ENCODE measurements around the gene GRM7.

Gene GRM7

GRCh38 chr3:7682822-7683229 is 821.9 kb downstream of the GRM7 start:
- peak overlapping the region in 1 of 7 experiments; percentile 42 for H3K4me3 ChIP-seq (ENCODE audit: control insufficient read depth in 1 of 7, extremely low read depth in 1 of 7, insufficient read depth in 4 of 7, low read depth in 2 of 7, low read length in 6 of 7)
- DNase-seq = peak; percentile 78 to 90 (median 90)
- H3K4me1 ChIP-seq (ENCODE audit: control extremely low read depth in 1 of 4, control insufficient read depth in 4 of 4, insufficient read depth in 4 of 4, low read length in 3 of 4) = peaks cover 0 to 20% (median 11%) of the 10 kb centered on the region in 4 experiments
- no peaks in the 10 kb centered on the region for H3K36me3 ChIP-seq (ENCODE audit: control insufficient read depth in 4 of 4, insufficient read depth in 4 of 4, low read length in 3 of 4)
- POLR2A ChIA-PET = no interaction called here
- CTCF ChIA-PET = interaction anchor here (1.0 kb wide), 1 partner anchor 35 kb away, joined by 3 read pairs; no protein-coding TSS in a partner anchor
- no peak overlapping the region for H3K27ac ChIP-seq (ENCODE audit: insufficient read depth in 1 of 2, low read depth in 1 of 2, low read length in 2 of 2, poor library complexity in 1 of 2, severe bottlenecking in 2 of 2)
- no peaks in the 10 kb centered on the region for H3K27me3 ChIP-seq (replicated peaks in 2 of 5; ENCODE audit: control insufficient read depth in 4 of 5, insufficient read depth in 5 of 5, low read length in 4 of 5)
- 29% methylated on average over 1 of the region's 4 CpGs for WGBS (ENCODE audit: insufficient coverage)
- H3K9me3 ChIP-seq (ENCODE audit: control extremely low read depth in 1 of 5, control insufficient read depth in 4 of 5, insufficient read depth in 2 of 5, low read depth in 1 of 5, low read length in 4 of 5) = peaks cover 0 to 7% (median 0%) of the 10 kb centered on the region in 5 experiments

GRCh38 chr3:7683426-7683825 is 822.5 kb downstream of the GRM7 start:
- ChIA-PET POLR2A (no interaction called here), CTCF (interaction anchor here (1.0 to 1.4 kb wide), 2 partner anchors 32 to 34 kb away, joined by 3 to 5 read pairs; no protein-coding TSS in a partner anchor)
- no peaks in the 10 kb centered on the region for H3K36me3 ChIP-seq (ENCODE audit: control insufficient read depth in 4 of 4, insufficient read depth in 4 of 4, low read length in 3 of 4)
- no peak overlapping the region for H3K4me3 ChIP-seq (ENCODE audit: control insufficient read depth in 1 of 7, extremely low read depth in 1 of 7, insufficient read depth in 4 of 7, low read depth in 2 of 7, low read length in 6 of 7)
- peaks cover 0 to 20% (median 11%) of the 10 kb centered on the region in 4 experiments for H3K4me1 ChIP-seq (ENCODE audit: control extremely low read depth in 1 of 4, control insufficient read depth in 4 of 4, insufficient read depth in 4 of 4, low read length in 3 of 4)
- H3K9me3 ChIP-seq (ENCODE audit: control extremely low read depth in 1 of 5, control insufficient read depth in 4 of 5, insufficient read depth in 2 of 5, low read depth in 1 of 5, low read length in 4 of 5) = peaks cover 0 to 7% (median 0%) of the 10 kb centered on the region in 5 experiments
- peak in 1 of 3 donors; percentile 7 for DNase-seq
- no peaks in the 10 kb centered on the region for H3K27me3 ChIP-seq (replicated peaks in 2 of 5; ENCODE audit: control insufficient read depth in 4 of 5, insufficient read depth in 5 of 5, low read length in 4 of 5)
- WGBS (ENCODE audit: insufficient coverage) = no CpG with 5 or more reads among the region's 1 CpG
- H3K27ac ChIP-seq (ENCODE audit: insufficient read depth in 1 of 2, low read depth in 1 of 2, low read length in 2 of 2, poor library complexity in 1 of 2, severe bottlenecking in 2 of 2) = no peak overlapping the region

GRCh38 chr3:7684182-7684715 is 823.3 kb downstream of the GRM7 start:
- Histone ChIP-seq H3K9me3 (ENCODE audit: control extremely low read depth in 1 of 5, control insufficient read depth in 4 of 5, insufficient read depth in 2 of 5, low read depth in 1 of 5, low read length in 4 of 5) (peaks cover 0 to 7% (median 0%) of the 10 kb centered on the region in 5 experiments), H3K27me3 (replicated peaks in 2 of 5; ENCODE audit: control insufficient read depth in 4 of 5, insufficient read depth in 5 of 5, low read length in 4 of 5) (no peaks in the 10 kb centered on the region), H3K4me3 (ENCODE audit: control insufficient read depth in 1 of 7, extremely low read depth in 1 of 7, insufficient read depth in 4 of 7, low read depth in 2 of 7, low read length in 6 of 7) (no peak overlapping the region), H3K36me3 (ENCODE audit: control insufficient read depth in 4 of 4, insufficient read depth in 4 of 4, low read length in 3 of 4) (no peaks in the 10 kb centered on the region), H3K4me1 (ENCODE audit: control extremely low read depth in 1 of 4, control insufficient read depth in 4 of 4, insufficient read depth in 4 of 4, low read length in 3 of 4) (peaks cover 0 to 20% (median 11%) of the 10 kb centered on the region in 4 experiments), H3K27ac (ENCODE audit: insufficient read depth in 1 of 2, low read depth in 1 of 2, low read length in 2 of 2, poor library complexity in 1 of 2, severe bottlenecking in 2 of 2) (no peak overlapping the region)
- no CpG with 5 or more reads among the region's 1 CpG for WGBS (ENCODE audit: insufficient coverage)
- POLR2A ChIA-PET = no interaction called here
- DNase-seq = no peak
- CTCF ChIA-PET = interaction anchor here (0.9 to 1.4 kb wide), 2 partner anchors 23 to 31 kb away, joined by 3 to 5 read pairs; no protein-coding TSS in a partner anchor

GRCh38 chr3:7687428-7688147 is 826.7 kb downstream of the GRM7 start:
- H3K27ac ChIP-seq (ENCODE audit: insufficient read depth in 1 of 2, low read depth in 1 of 2, low read length in 2 of 2, poor library complexity in 1 of 2, severe bottlenecking in 2 of 2) = no peak overlapping the region
- POLR2A ChIA-PET = no interaction called here
- no peak overlapping the region for H3K4me3 ChIP-seq (ENCODE audit: control insufficient read depth in 1 of 7, extremely low read depth in 1 of 7, insufficient read depth in 4 of 7, low read depth in 2 of 7, low read length in 6 of 7)
- no peaks in the 10 kb centered on the region for H3K27me3 ChIP-seq (replicated peaks in 2 of 5; ENCODE audit: control insufficient read depth in 4 of 5, insufficient read depth in 5 of 5, low read length in 4 of 5)
- CTCF ChIA-PET = no interaction called here
- no peak for DNase-seq
- H3K9me3 ChIP-seq (ENCODE audit: control extremely low read depth in 1 of 5, control insufficient read depth in 4 of 5, insufficient read depth in 2 of 5, low read depth in 1 of 5, low read length in 4 of 5) = peaks cover 0 to 7% (median 0%) of the 10 kb centered on the region in 5 experiments
- no CpG with 5 or more reads among the region's 6 CpGs for WGBS (ENCODE audit: insufficient coverage)
- peaks cover 0 to 13% (median 7%) of the 10 kb centered on the region in 4 experiments for H3K4me1 ChIP-seq (ENCODE audit: control extremely low read depth in 1 of 4, control insufficient read depth in 4 of 4, insufficient read depth in 4 of 4, low read length in 3 of 4)
- H3K36me3 ChIP-seq (ENCODE audit: control insufficient read depth in 4 of 4, insufficient read depth in 4 of 4, low read length in 3 of 4) = no peaks in the 10 kb centered on the region

- H3K27me3 ChIP-seq (replicated peaks in 2 of 5; ENCODE audit: control insufficient read depth in 4 of 5, insufficient read depth in 5 of 5, low read length in 4 of 5) = no peaks in the 10 kb centered on the region
- peaks cover 0 to 1% (median 0%) of the 10 kb centered on the region in 5 experiments for H3K9me3 ChIP-seq (ENCODE audit: control extremely low read depth in 1 of 5, control insufficient read depth in 4 of 5, insufficient read depth in 2 of 5, low read depth in 1 of 5, low read length in 4 of 5)
- no peak for DNase-seq
- no peak overlapping the region for H3K27ac ChIP-seq (ENCODE audit: insufficient read depth in 1 of 2, low read depth in 1 of 2, low read length in 2 of 2, poor library complexity in 1 of 2, severe bottlenecking in 2 of 2)
- H3K4me3 ChIP-seq (ENCODE audit: control insufficient read depth in 1 of 7, extremely low read depth in 1 of 7, insufficient read depth in 4 of 7, low read depth in 2 of 7, low read length in 6 of 7) = no peak overlapping the region
- no peaks in the 10 kb centered on the region for H3K36me3 ChIP-seq (ENCODE audit: control insufficient read depth in 4 of 4, insufficient read depth in 4 of 4, low read length in 3 of 4)
- CTCF ChIA-PET = no interaction called here
- POLR2A ChIA-PET = no interaction called here
- H3K4me1 ChIP-seq (ENCODE audit: control extremely low read depth in 1 of 4, control insufficient read depth in 4 of 4, insufficient read depth in 4 of 4, low read length in 3 of 4) = peaks cover 0 to 5% (median 0%) of the 10 kb centered on the region in 4 experiments
- WGBS (ENCODE audit: insufficient coverage) = 89% methylated on average over 1 of the region's 3 CpGs
Measured at GRCh38 chr3:7692866-7693265, 832.0 kb downstream of the GRM7 start.

- Histone ChIP-seq H3K27ac (ENCODE audit: insufficient read depth in 1 of 2, low read depth in 1 of 2, low read length in 2 of 2, poor library complexity in 1 of 2, severe bottlenecking in 2 of 2) (no peak overlapping the region), H3K36me3 (ENCODE audit: control insufficient read depth in 4 of 4, insufficient read depth in 4 of 4, low read length in 3 of 4) (no peaks in the 10 kb centered on the region), H3K27me3 (replicated peaks in 2 of 5; ENCODE audit: control insufficient read depth in 4 of 5, insufficient read depth in 5 of 5, low read length in 4 of 5) (no peaks in the 10 kb centered on the region), H3K9me3 (ENCODE audit: control extremely low read depth in 1 of 5, control insufficient read depth in 4 of 5, insufficient read depth in 2 of 5, low read depth in 1 of 5, low read length in 4 of 5) (peaks cover 0 to 1% (median 0%) of the 10 kb centered on the region in 5 experiments), H3K4me1 (ENCODE audit: control extremely low read depth in 1 of 4, control insufficient read depth in 4 of 4, insufficient read depth in 4 of 4, low read length in 3 of 4) (peaks cover 0 to 5% (median 0%) of the 10 kb centered on the region in 4 experiments), H3K4me3 (ENCODE audit: control insufficient read depth in 1 of 7, extremely low read depth in 1 of 7, insufficient read depth in 4 of 7, low read depth in 2 of 7, low read length in 6 of 7) (no peak overlapping the region)
- ChIA-PET POLR2A (no interaction called here), CTCF (no interaction called here)
- WGBS (ENCODE audit: insufficient coverage) = 100% methylated on average over 2 of the region's 2 CpGs
- DNase-seq = no peak
Measured at GRCh38 chr3:7693976-7694375, 833.1 kb downstream of the GRM7 start.

GRCh38 chr3:7695049-7695448 is 834.1 kb downstream of the GRM7 start:
- Histone ChIP-seq H3K4me3 (ENCODE audit: control insufficient read depth in 1 of 7, extremely low read depth in 1 of 7, insufficient read depth in 4 of 7, low read depth in 2 of 7, low read length in 6 of 7) (no peak overlapping the region), H3K36me3 (ENCODE audit: control insufficient read depth in 4 of 4, insufficient read depth in 4 of 4, low read length in 3 of 4) (no peaks in the 10 kb centered on the region), H3K27ac (ENCODE audit: insufficient read depth in 1 of 2, low read depth in 1 of 2, low read length in 2 of 2, poor library complexity in 1 of 2, severe bottlenecking in 2 of 2) (no peak overlapping the region), H3K9me3 (ENCODE audit: control extremely low read depth in 1 of 5, control insufficient read depth in 4 of 5, insufficient read depth in 2 of 5, low read depth in 1 of 5, low read length in 4 of 5) (peaks cover 0 to 1% (median 0%) of the 10 kb centered on the region in 5 experiments), H3K4me1 (ENCODE audit: control extremely low read depth in 1 of 4, control insufficient read depth in 4 of 4, insufficient read depth in 4 of 4, low read length in 3 of 4) (peaks cover 0 to 5% (median 0%) of the 10 kb centered on the region in 4 experiments), H3K27me3 (replicated peaks in 2 of 5; ENCODE audit: control insufficient read depth in 4 of 5, insufficient read depth in 5 of 5, low read length in 4 of 5) (no peaks in the 10 kb centered on the region)
- no peak for DNase-seq
- POLR2A ChIA-PET = no interaction called here
- CTCF ChIA-PET = no interaction called here
- WGBS (ENCODE audit: insufficient coverage) = 100% methylated on average over 1 of the region's 1 CpG
